Left renal cortex interstitium (tissue), 4 donors: Measurements from ENCODE around the gene C3. TPM values are rescaled to one million over a fixed set of nuclear protein-coding genes. Genes with fewer than 3 reads are reported as not detected.
A peak's percentile ranks its signal among the peaks of the same experiment; 100 is the strongest.

Source experiments
- DNase-seq, 4 donors: peaks; one replicate each; pipeline ENCODE4 v3.0.0-alpha.2; 2013; ENCODE audit warnings: low read depth in 4 of 4, low spot score in 2 of 4, missing footprints in 1 of 4
- polyA plus RNA-seq, 4 donors: library from polyadenylated mRNA; unstranded; fragments of 120-200 nt; gene quantifications; one replicate each; pipeline ENCODE4 v1.2.1, GENCODE V29; 2013; ENCODE audit not compliant: insufficient read length in 4 of 4

The C3 gene
- polyA plus RNA-seq, 4 donors = 13.6 to 30.7 (median 22.1) TPM

DNA sequence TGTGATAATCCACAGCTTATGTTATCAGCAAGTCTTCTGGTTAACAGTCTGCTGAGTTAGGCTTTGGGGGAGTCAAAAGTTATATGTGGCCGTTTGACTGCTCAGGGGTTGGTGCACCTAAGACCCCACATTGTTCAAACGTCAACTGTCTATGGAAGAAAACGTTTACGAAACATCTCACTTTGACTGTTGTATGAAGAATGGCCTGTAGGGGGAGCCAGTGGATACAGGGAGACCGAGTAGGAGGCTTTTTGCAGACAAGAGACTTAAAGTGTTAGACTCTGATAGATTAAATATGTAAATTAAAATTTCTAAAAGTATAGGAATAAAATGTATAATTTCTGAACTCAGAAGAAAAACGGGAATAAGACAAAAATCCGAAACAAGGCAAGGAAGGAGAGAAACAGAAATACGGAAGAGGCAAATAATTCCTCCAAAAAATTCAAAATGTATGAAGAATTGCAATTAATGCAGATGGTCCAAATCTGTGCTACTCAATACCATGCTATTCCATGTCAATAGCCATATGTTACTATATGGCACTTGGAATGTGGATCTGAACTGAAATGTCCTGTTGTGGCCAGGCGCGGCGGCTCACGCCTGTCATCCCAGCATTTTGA lies 88.3 kb downstream of the C3 start:
- peak; percentile 31 to 71 (median 40) for DNase-seq

Other genes with a start within 250 kb of the C3 start
- 10 to 100 TPM; 38.7 to 43.0 (median 40.4) TPM for gene DENND1C, start 238.9 kb downstream of the C3 start, polyA plus RNA-seq
- gene TUBB4A, start 218.3 kb downstream of the C3 start, polyA plus RNA-seq = 10 to 100 TPM; 25.4 to 46.2 (median 33.5) TPM
- under 1 TPM; 0.16 to 0.51 (median 0.28) TPM for gene TNFSF9, start 189.6 kb downstream of the C3 start, polyA plus RNA-seq
- gene CD70, start 129.5 kb downstream of the C3 start, polyA plus RNA-seq = not detected
- gene TNFSF14, start 50.5 kb downstream of the C3 start, polyA plus RNA-seq = under 1 TPM; 0.04 to 0.13 (median 0.10) TPM
- 10 to 100 TPM; 57.8 to 70.1 (median 64.6) TPM for gene GPR108, start 16.9 kb upstream of the C3 start, polyA plus RNA-seq
- 10 to 100 TPM; 50.6 to 68.7 (median 58.7) TPM for gene TRIP10, start 19.0 kb upstream of the C3 start, polyA plus RNA-seq
- gene SH2D3A, start 46.8 kb upstream of the C3 start, polyA plus RNA-seq = 10 to 100 TPM in 1 of 4 donors, 1 to 10 TPM in 3; 5.6 to 11.5 (median 9.2) TPM
- 1 to 10 TPM; 1.3 to 2.3 (median 1.4) TPM for gene VAV1, start 52.1 kb upstream of the C3 start, polyA plus RNA-seq
- under 1 TPM; 0.08 to 0.16 (median 0.12) TPM for gene ADGRE1, start 166.9 kb upstream of the C3 start, polyA plus RNA-seq